ENCODE measurements around the gene MEF2D.

DNA sequence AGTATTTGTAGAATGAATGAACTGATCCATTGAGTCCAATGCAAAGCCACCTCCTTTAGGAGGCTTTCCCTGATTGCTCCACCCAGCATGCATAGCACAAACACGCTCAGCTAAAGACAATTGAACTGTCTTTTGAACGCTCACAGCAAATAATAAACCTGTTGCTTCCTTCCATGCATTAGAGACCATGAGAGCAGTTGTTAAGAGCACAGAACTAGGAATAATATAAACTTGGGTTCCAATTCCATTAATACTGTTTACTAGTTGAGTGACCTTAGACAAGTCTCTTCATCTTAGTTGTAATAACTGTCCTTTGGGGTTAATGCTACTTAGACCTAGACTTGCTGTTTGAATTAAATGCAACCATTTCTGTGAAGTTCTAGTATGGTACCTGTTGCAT lies 5.9 kb upstream of the MEF2D start:
- no peak for TF ChIP-seq EZH2 (IDR thresholded peaks at IDR 0.05; ENCODE audit: insufficient read depth, low read length)
- TF ChIP-seq, protein P1, sequence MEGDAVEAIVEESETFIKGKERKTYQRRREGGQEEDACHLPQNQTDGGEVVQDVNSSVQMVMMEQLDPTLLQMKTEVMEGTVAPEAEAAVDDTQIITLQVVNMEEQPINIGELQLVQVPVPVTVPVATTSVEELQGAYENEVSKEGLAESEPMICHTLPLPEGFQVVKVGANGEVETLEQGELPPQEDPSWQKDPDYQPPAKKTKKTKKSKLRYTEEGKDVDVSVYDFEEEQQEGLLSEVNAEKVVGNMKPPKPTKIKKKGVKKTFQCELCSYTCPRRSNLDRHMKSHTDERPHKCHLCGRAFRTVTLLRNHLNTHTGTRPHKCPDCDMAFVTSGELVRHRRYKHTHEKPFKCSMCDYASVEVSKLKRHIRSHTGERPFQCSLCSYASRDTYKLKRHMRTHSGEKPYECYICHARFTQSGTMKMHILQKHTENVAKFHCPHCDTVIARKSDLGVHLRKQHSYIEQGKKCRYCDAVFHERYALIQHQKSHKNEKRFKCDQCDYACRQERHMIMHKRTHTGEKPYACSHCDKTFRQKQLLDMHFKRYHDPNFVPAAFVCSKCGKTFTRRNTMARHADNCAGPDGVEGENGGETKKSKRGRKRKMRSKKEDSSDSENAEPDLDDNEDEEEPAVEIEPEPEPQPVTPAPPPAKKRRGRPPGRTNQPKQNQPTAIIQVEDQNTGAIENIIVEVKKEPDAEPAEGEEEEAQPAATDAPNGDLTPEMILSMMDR (IDR thresholded peaks at IDR 0.05; ENCODE audit: insufficient read depth, low read depth, low read length): no peak
